ENCODE data around the gene RPL12. TPM values are rescaled to one million over a fixed set of nuclear protein-coding genes. Genes with fewer than 3 reads are reported as not detected.

RPL12 gene
- total RNA-seq, 1 donor from 2014 or later: 3,182 TPM

DNA sequence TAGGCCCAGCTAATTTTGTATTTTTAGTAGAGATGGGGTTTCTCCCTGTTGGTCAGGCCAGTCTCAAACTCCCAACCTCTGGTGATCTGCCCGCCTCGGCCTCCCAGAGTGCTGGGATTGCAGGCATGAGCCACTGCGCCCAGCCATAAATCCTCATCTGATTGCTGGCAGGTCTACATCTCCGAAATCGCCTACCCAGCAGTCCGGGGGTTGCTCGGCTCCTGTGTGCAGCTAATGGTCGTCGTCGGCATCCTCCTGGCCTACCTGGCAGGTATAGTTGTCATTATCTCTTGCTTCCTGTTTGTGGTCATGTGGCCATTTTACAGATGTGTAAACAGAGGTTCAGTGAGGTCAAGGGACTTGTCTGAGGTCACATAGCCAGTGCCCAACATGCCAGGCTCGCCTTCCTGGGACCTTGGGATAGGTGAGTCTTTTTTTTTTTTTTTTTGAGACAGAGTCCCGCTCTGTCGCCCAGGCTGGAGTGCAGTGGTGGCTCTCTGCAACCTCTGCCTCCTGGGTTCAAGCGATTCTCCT is 51.4 kb downstream of the RPL12 start:
- DNase-seq (ENCODE audit: low read depth): no peak
- no peak overlapping the region for H3K4me3 ChIP-seq (ENCODE audit: low read depth, low read length)
- TF ChIP-seq, protein P1, sequence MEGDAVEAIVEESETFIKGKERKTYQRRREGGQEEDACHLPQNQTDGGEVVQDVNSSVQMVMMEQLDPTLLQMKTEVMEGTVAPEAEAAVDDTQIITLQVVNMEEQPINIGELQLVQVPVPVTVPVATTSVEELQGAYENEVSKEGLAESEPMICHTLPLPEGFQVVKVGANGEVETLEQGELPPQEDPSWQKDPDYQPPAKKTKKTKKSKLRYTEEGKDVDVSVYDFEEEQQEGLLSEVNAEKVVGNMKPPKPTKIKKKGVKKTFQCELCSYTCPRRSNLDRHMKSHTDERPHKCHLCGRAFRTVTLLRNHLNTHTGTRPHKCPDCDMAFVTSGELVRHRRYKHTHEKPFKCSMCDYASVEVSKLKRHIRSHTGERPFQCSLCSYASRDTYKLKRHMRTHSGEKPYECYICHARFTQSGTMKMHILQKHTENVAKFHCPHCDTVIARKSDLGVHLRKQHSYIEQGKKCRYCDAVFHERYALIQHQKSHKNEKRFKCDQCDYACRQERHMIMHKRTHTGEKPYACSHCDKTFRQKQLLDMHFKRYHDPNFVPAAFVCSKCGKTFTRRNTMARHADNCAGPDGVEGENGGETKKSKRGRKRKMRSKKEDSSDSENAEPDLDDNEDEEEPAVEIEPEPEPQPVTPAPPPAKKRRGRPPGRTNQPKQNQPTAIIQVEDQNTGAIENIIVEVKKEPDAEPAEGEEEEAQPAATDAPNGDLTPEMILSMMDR (conservative IDR thresholded peaks at IDR 0.05; ENCODE audit: low read depth, low read length): no peak

DNA sequence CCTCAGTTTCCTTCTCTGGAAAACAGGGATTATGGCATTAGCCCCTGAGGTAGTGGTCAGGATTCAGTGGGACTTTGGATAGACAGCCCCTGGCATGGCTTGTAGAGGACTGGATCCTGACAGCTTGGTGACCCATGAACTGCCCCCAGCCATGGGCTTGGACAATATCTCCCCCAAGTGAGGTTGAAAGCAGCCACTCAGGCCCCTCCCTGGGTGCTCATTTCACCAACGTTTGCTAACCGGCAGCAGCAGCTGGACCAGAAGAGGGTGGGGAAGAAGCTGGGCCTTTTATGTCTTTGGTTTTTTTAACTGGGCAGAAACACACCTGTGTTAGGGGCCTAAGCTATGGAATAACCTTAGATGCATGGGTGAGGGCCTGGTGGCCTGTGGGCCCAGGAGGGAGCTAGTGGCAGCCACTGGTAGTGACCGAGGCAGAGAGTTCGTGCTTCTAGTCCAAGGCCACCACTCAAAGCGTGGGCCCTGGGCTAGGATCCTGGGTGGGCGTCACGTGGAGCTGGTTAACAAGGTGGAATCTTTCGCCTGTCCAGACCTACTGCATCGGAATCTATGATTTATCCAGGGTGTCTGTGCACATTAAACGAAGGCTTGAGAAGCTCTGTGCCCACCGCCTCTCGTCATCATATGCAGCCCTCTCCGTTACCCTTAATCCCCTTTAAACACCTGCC is 52.3 kb downstream of the RPL12 start:
- DNase-seq (ENCODE audit: low read depth): no peak
- H3K4me3 ChIP-seq (ENCODE audit: low read depth, low read length): no peak overlapping the region
- TF ChIP-seq, protein P1 (conservative IDR thresholded peaks at IDR 0.05; ENCODE audit: low read depth, low read length): no peak

DNA sequence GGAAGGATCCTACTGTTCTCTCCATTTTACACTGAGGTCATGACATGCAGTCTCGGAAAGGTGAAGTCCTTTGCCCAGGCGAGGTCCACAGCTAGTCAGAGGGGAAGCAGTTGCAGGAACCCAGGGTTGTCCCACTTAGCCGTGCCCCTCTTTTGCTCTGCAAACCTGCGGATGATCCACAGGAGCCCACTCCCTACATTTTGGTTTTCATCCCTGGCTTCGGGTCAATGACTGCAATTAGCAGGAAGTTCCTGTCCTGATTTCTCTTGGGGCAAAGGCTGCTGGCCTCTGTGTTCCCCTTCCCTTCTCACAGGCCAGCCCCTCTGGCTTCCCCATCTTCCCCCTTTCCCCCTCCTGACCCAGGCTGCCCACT is 52.9 kb downstream of the RPL12 start:
- peak overlapping the region; percentile 76 for H3K4me3 ChIP-seq (ENCODE audit: low read depth, low read length)
- DNase-seq (ENCODE audit: low read depth): no peak
- TF ChIP-seq, protein P1 (conservative IDR thresholded peaks at IDR 0.05; ENCODE audit: low read depth, low read length): no peak

Other genes starting within 250 kb of the RPL12 start
- 2.2 and 10.4 TPM in 2 replicates for gene GARNL3, start 186.6 kb downstream of the RPL12 start, total RNA-seq
- 14.8 and 18.2 TPM in 2 replicates for gene SLC2A8, start 54.2 kb downstream of the RPL12 start, total RNA-seq
- 4.7 and 7.4 TPM in 2 replicates for gene ZNF79, start 27.0 kb downstream of the RPL12 start, total RNA-seq
- 14.5 and 17.1 TPM in 2 replicates for gene LRSAM1, start 104 bp upstream of the RPL12 start, total RNA-seq
- gene STXBP1, start 160.9 kb upstream of the RPL12 start, total RNA-seq: 12.4 and 14.6 TPM in 2 replicates